ENCODE data around the gene GIPC2. TPM values are rescaled to one million over a fixed set of nuclear protein-coding genes. Genes with fewer than 3 reads are reported as not detected.
"Not testable (repeated sequence)": the region's sequence is repeated elsewhere in the genome, so short reads cannot be mapped to it uniquely, and the experiment has no call there.

Gene GIPC2
- total RNA-seq, 1 experiment from 2014 or later = 2.8 TPM

- intact Hi-C loops (cut with micrococcal nuclease; ENCODE audit: unreplicated experiment) = no loop called here
- no peak overlapping the region for H3K4me3 Mint-ChIP-seq (ENCODE audit: low read depth, unreplicated experiment)
- BruUV-seq (replicated peaks) = no TSS peak
- H3K27me3 Mint-ChIP-seq (ENCODE audit: unreplicated experiment) = no peaks in the 10 kb centered on the region
- H3K36me3 Mint-ChIP-seq (ENCODE audit: insufficient read depth, unreplicated experiment) = no peaks in the 10 kb centered on the region
- CTCF ChIA-PET = interaction anchor here (0.7 to 1.6 kb wide), 3 partner anchors 10 to 199 kb away, joined by 3 to 7 read pairs (median 3); no protein-coding TSS in a partner anchor
- no peak for TF ChIP-seq CTCF (IDR thresholded peaks at IDR 0.05; ENCODE audit: unreplicated experiment)
- H3K27ac Mint-ChIP-seq (ENCODE audit: unreplicated experiment) = no peak overlapping the region
- no peak for DNase-seq
- no peaks in the 10 kb centered on the region for H3K9me3 Mint-ChIP-seq (ENCODE audit: low read depth, unreplicated experiment)
- no peaks in the 10 kb centered on the region for H3K4me1 Mint-ChIP-seq (ENCODE audit: low read depth, unreplicated experiment)
Observed at GRCh38 chr1:78104322-78104721, 58.6 kb downstream of the GIPC2 start.

- H3K36me3 Mint-ChIP-seq (ENCODE audit: insufficient read depth, unreplicated experiment); H3K4me1 Mint-ChIP-seq (ENCODE audit: low read depth, unreplicated experiment); BruUV-seq (replicated peaks); H3K4me3 Mint-ChIP-seq (ENCODE audit: low read depth, unreplicated experiment); H3K9me3 Mint-ChIP-seq (ENCODE audit: low read depth, unreplicated experiment); CTCF ChIA-PET; DNase-seq; H3K27me3 Mint-ChIP-seq (ENCODE audit: unreplicated experiment); H3K27ac Mint-ChIP-seq (ENCODE audit: unreplicated experiment): not testable (repeated sequence)
- intact Hi-C loops (cut with micrococcal nuclease; ENCODE audit: unreplicated experiment) = loop anchor here (10.0 kb wide), 1 partner anchor 165 kb away; no protein-coding TSS in a partner anchor
Observed at GRCh38 chr1:78109659-78110058, 63.9 kb downstream of the GIPC2 start.

GRCh38 chr1:78113156-78113916 lies 67.6 kb downstream of the GIPC2 start:
- no peaks in the 10 kb centered on the region for H3K4me1 Mint-ChIP-seq (ENCODE audit: low read depth, unreplicated experiment)
- CTCF ChIA-PET = interaction anchor here (1.4 kb wide), 1 partner anchor 9 kb away, joined by 7 read pairs; no protein-coding TSS in a partner anchor
- BruUV-seq (replicated peaks) = no TSS peak
- H3K9me3 Mint-ChIP-seq (ENCODE audit: low read depth, unreplicated experiment) = no peaks in the 10 kb centered on the region
- no peak overlapping the region for H3K4me3 Mint-ChIP-seq (ENCODE audit: low read depth, unreplicated experiment)
- intact Hi-C loops (cut with micrococcal nuclease; ENCODE audit: unreplicated experiment) = loop anchor here (10.0 kb wide), 1 partner anchor 169 kb away; no protein-coding TSS in a partner anchor
- H3K27ac Mint-ChIP-seq (ENCODE audit: unreplicated experiment) = no peak overlapping the region
- DNase-seq = no peak
- no peaks in the 10 kb centered on the region for H3K36me3 Mint-ChIP-seq (ENCODE audit: insufficient read depth, unreplicated experiment)
- TF ChIP-seq CTCF (IDR thresholded peaks at IDR 0.05; ENCODE audit: unreplicated experiment) = no peak
- H3K27me3 Mint-ChIP-seq (ENCODE audit: unreplicated experiment) = no peaks in the 10 kb centered on the region

- intact Hi-C loops (cut with micrococcal nuclease; ENCODE audit: unreplicated experiment) = loop anchor here (1.0 to 10.0 kb wide), 5 partner anchors 67 to 289 kb away; partner anchors contain the start of gene FUBP1
- no peaks in the 10 kb centered on the region for H3K9me3 Mint-ChIP-seq (ENCODE audit: low read depth, unreplicated experiment)
Observed at GRCh38 chr1:78114034-78114956, 68.5 kb downstream of the GIPC2 start.

GRCh38 chr1:78120485-78120884 lies 74.7 kb downstream of the GIPC2 start:
- H3K4me1 Mint-ChIP-seq (ENCODE audit: low read depth, unreplicated experiment); H3K9me3 Mint-ChIP-seq (ENCODE audit: low read depth, unreplicated experiment); H3K27me3 Mint-ChIP-seq (ENCODE audit: unreplicated experiment); H3K4me3 Mint-ChIP-seq (ENCODE audit: low read depth, unreplicated experiment); H3K36me3 Mint-ChIP-seq (ENCODE audit: insufficient read depth, unreplicated experiment); BruUV-seq (replicated peaks); DNase-seq; H3K27ac Mint-ChIP-seq (ENCODE audit: unreplicated experiment); intact Hi-C loops (cut with micrococcal nuclease; ENCODE audit: unreplicated experiment); CTCF ChIA-PET: not testable (repeated sequence)

More at GRCh38 chr1:78114034-78114956, 68.5 kb downstream of the GIPC2 start:
- Mint-ChIP-seq H3K4me1 (ENCODE audit: low read depth, unreplicated experiment) (no peaks in the 10 kb centered on the region), H3K36me3 (ENCODE audit: insufficient read depth, unreplicated experiment) (no peaks in the 10 kb centered on the region), H3K27ac (ENCODE audit: unreplicated experiment) (no peak overlapping the region), H3K4me3 (ENCODE audit: low read depth, unreplicated experiment) (no peak overlapping the region), H3K27me3 (ENCODE audit: unreplicated experiment) (no peaks in the 10 kb centered on the region)
- CTCF ChIA-PET = interaction anchor here (0.7 to 1.4 kb wide), 10 partner anchors 10 to 214 kb away, joined by 3 to 8 read pairs (median 4); partner anchors contain the start of genes DNAJB4 and FUBP1
- peak; percentile 74 for TF ChIP-seq CTCF (IDR thresholded peaks at IDR 0.05; ENCODE audit: unreplicated experiment)
- DNase-seq = peak; percentile 64
- BruUV-seq (replicated peaks) = no TSS peak

Measured in Calu3 (cell line).